ENCODE data around the gene TMEM132A.

- no peak for TF ChIP-seq CEBPZ (IDR thresholded peaks at IDR 0.05; ENCODE audit: borderline replicate concordance, low read depth, low read length)
- no peak for TF ChIP-seq EGR1 (conservative IDR thresholded peaks at IDR 0.05)
- TF ChIP-seq ZBTB7A (IDR thresholded peaks at IDR 0.05; ENCODE audit: borderline replicate concordance, control insufficient read depth, low read depth, low read length): no peak
- TF ChIP-seq SIN3A (IDR thresholded peaks at IDR 0.05; ENCODE audit: borderline replicate concordance in 2 of 2, control insufficient read depth in 1 of 2, low read depth in 2 of 2, low read length in 2 of 2): no peak
- TF ChIP-seq MAX (CRISPR knock-in tag; IDR thresholded peaks at IDR 0.05): no peak
- TF ChIP-seq, protein P1, sequence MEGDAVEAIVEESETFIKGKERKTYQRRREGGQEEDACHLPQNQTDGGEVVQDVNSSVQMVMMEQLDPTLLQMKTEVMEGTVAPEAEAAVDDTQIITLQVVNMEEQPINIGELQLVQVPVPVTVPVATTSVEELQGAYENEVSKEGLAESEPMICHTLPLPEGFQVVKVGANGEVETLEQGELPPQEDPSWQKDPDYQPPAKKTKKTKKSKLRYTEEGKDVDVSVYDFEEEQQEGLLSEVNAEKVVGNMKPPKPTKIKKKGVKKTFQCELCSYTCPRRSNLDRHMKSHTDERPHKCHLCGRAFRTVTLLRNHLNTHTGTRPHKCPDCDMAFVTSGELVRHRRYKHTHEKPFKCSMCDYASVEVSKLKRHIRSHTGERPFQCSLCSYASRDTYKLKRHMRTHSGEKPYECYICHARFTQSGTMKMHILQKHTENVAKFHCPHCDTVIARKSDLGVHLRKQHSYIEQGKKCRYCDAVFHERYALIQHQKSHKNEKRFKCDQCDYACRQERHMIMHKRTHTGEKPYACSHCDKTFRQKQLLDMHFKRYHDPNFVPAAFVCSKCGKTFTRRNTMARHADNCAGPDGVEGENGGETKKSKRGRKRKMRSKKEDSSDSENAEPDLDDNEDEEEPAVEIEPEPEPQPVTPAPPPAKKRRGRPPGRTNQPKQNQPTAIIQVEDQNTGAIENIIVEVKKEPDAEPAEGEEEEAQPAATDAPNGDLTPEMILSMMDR (IDR thresholded peaks at IDR 0.05 in 2 of 3, conservative IDR thresholded peaks at IDR 0.05 in 1 of 3; ENCODE audit: insufficient read depth in 2 of 3, low read depth in 1 of 3, low read length in 3 of 3): no peak
- no peak for TF ChIP-seq IRF2 (CRISPR knock-in tag; IDR thresholded peaks at IDR 0.05)
- no peak for TF ChIP-seq YY1 (IDR thresholded peaks at IDR 0.05; ENCODE audit: borderline replicate concordance in 1 of 3, control insufficient read depth in 1 of 3, extremely low read depth in 1 of 3, insufficient read depth in 3 of 3, insufficient read length in 1 of 3, insufficient replicate concordance in 2 of 3, low read depth in 1 of 3, low read length in 2 of 3)
- TF ChIP-seq CHD4 (IDR thresholded peaks at IDR 0.05; ENCODE audit: insufficient read depth, insufficient replicate concordance, low read depth, low read length, poor library complexity, severe bottlenecking): no peak
- TF ChIP-seq TAF1 (IDR thresholded peaks at IDR 0.05; ENCODE audit: control insufficient read depth, extremely low read depth, insufficient read depth, low read length, severe bottlenecking): no peak
- no peak for TF ChIP-seq NCOR1 (IDR thresholded peaks at IDR 0.05)
- TF ChIP-seq CREB1 (IDR thresholded peaks at IDR 0.05): no peak
- TF ChIP-seq CREB1 (CRISPR knock-in tag; IDR thresholded peaks at IDR 0.05): no peak
- TF ChIP-seq ZNF3 (CRISPR knock-in tag; IDR thresholded peaks at IDR 0.05): no peak
- TF ChIP-seq HNRNPLL (IDR thresholded peaks at IDR 0.05; ENCODE audit: low read depth, low read length, poor library complexity, severe bottlenecking): no peak
These were observed 3.0 kb upstream of the TMEM132A start for GRCh38 chr11:60921259-60921658.
